GM19455 (cell line): ENCODE measurements around the gene MIGA2.
"Not testable (repeated sequence)": the region's sequence is repeated elsewhere in the genome, so short reads cannot be mapped to it uniquely, and the experiment has no call there.

ENCODE experiments used
- ATAC-seq: cut with Tn5 transposase; IDR thresholded peaks from one replicate; pipeline ENCODE4 v1.9.1; 2021; ENCODE audit not compliant: unreplicated experiment

MIGA2 gene

GRCh38 chr9:129011170-129011569, 25.3 kb upstream of the MIGA2 start:
- ATAC-seq = no peak

GRCh38 chr9:129011761-129012181, 24.7 kb upstream of the MIGA2 start:
- no peak for ATAC-seq

GRCh38 chr9:129012343-129012742, 24.1 kb upstream of the MIGA2 start:
- ATAC-seq = no peak

- no peak for ATAC-seq
Measured at GRCh38 chr9:129012893-129013448, 23.5 kb upstream of the MIGA2 start.

GRCh38 chr9:129013674-129014073, 22.8 kb upstream of the MIGA2 start:
- ATAC-seq = no peak

- no peak for ATAC-seq
Measured at GRCh38 chr9:129014124-129014523, 22.3 kb upstream of the MIGA2 start.

GRCh38 chr9:129014608-129015007, 21.8 kb upstream of the MIGA2 start:
- no peak for ATAC-seq

GRCh38 chr9:129021091-129021490, 15.3 kb upstream of the MIGA2 start:
- ATAC-seq = peak; percentile 68

- no peak for ATAC-seq
Measured at GRCh38 chr9:129022037-129022436, 14.4 kb upstream of the MIGA2 start.

GRCh38 chr9:129023036-129023907, 13.2 kb upstream of the MIGA2 start:
- ATAC-seq = no peak

- ATAC-seq = no peak
Measured at GRCh38 chr9:129023908-129024233, 12.6 kb upstream of the MIGA2 start.

- ATAC-seq = no peak
Measured at GRCh38 chr9:129026442-129027223, 9.8 kb upstream of the MIGA2 start.

GRCh38 chr9:129027224-129027684, 9.2 kb upstream of the MIGA2 start:
- peak; percentile 19 for ATAC-seq

- peak; percentile 47 for ATAC-seq
Measured at GRCh38 chr9:129027685-129028191, 8.7 kb upstream of the MIGA2 start.

GRCh38 chr9:129028192-129028966, 8.0 kb upstream of the MIGA2 start, which contains the start of gene SH3GLB2:
SH3GLB2 (minus strand) TSS chr9:129028331; CDS start chr9:129028154, 177 bp downstream.
- ATAC-seq = peak; percentile 65

- no peak for ATAC-seq
Measured at GRCh38 chr9:129030191-129030590, 6.2 kb upstream of the MIGA2 start.

- no peak for ATAC-seq
Measured at GRCh38 chr9:129031514-129031913, 4.9 kb upstream of the MIGA2 start.

GRCh38 chr9:129032541-129033159, 3.8 kb upstream of the MIGA2 start:
- no peak for ATAC-seq

- ATAC-seq = no peak
Measured at GRCh38 chr9:129033216-129033615, 3.2 kb upstream of the MIGA2 start.

GRCh38 chr9:129035838-129036237, 588 bp upstream of the MIGA2 start:
- ATAC-seq = not testable (repeated sequence)
